HepG2 (cell line): ENCODE data around the gene PXMP4. TPM values are rescaled to one million over a fixed set of nuclear protein-coding genes. Genes with fewer than 3 reads are reported as not detected.

Experiments used
- DPF2 ChIP-seq: sonication (generic); formaldehyde crosslinking; IDR thresholded peaks from 2 replicates; pipeline ENCODE4 v1.4.0; 2020; ENCODE audit warnings: mild to moderate bottlenecking, low read depth, missing genetic modification reagents, borderline replicate concordance
- DZIP1 ChIP-seq: sonication (generic); formaldehyde crosslinking; IDR thresholded peaks from 2 replicates; pipeline ENCODE4 v1.5.0; 2020; ENCODE audit warnings: mild to moderate bottlenecking, missing genetic modification reagents
- RARA ChIP-seq: IDR thresholded peaks from 2 replicates; pipeline ENCODE4 v1.6.1; 2016; ENCODE audit warnings: missing genetic modification reagents, missing compliant biosample characterization
- RFXAP ChIP-seq: sonication (generic); formaldehyde crosslinking; IDR thresholded peaks from 2 replicates; pipeline ENCODE4 v1.4.0; 2020; ENCODE audit warnings: missing genetic modification reagents, borderline replicate concordance
- RNF2 ChIP-seq: fragments of 450-650 bp; conservative IDR thresholded peaks from 2 replicates; pipeline ENCODE4 v1.6.1; 2016; ENCODE audit warnings: low read depth
- SRSF4 ChIP-seq: fragments of 200-400 bp; formaldehyde crosslinking; IDR thresholded peaks from one replicate; pipeline ENCODE4 v1.6.1; 2018; ENCODE audit warnings: mild to moderate bottlenecking, low read depth, low read length, moderate library complexity; ENCODE audit not compliant: poor library complexity, severe bottlenecking
- YEATS2 ChIP-seq: sonication (generic); formaldehyde crosslinking; IDR thresholded peaks from 2 replicates; pipeline ENCODE4 v1.4.0; 2020; ENCODE audit warnings: missing genetic modification reagents, borderline replicate concordance
- ZBTB44 ChIP-seq: sonication (generic); formaldehyde crosslinking; IDR thresholded peaks from 2 replicates; pipeline ENCODE4 v1.4.0; 2020; ENCODE audit warnings: missing genetic modification reagents
- ZNF101 ChIP-seq: sonication (generic); formaldehyde crosslinking; IDR thresholded peaks from 2 replicates; pipeline ENCODE4 v1.4.0; 2020; ENCODE audit warnings: mild to moderate bottlenecking, low read depth, missing genetic modification reagents, borderline replicate concordance
- ZNF660 ChIP-seq: sonication (generic); formaldehyde crosslinking; IDR thresholded peaks from 2 replicates; pipeline ENCODE4 v1.5.1; 2020; ENCODE audit warnings: mild to moderate bottlenecking, low read depth, missing genetic modification reagents, borderline replicate concordance
- ZNF766 ChIP-seq: sonication (generic); formaldehyde crosslinking; IDR thresholded peaks from 2 replicates; pipeline ENCODE4 v1.5.0; 2020; ENCODE audit warnings: missing genetic modification reagents, borderline replicate concordance
- polyA plus RNA-seq, 8 experiments: library from polyadenylated mRNA; depleted of rRNA in 3 of 8; stranded (reverse) in 7 of 8; unstranded in 1 of 8; fragments of >200 nt; fragmentation: Illumina TruSeq in 4 of 8; extraction: Trizol in 4 of 8; gene quantifications; 2 replicates each; pipeline versions ENCODE4 v1.2.1 to v1.2.3, GENCODE V29; 2011 to 2016; ENCODE audit warnings: low read depth in 4 of 8, missing spikeins in 1 of 8, mixed read lengths in 1 of 8; ENCODE audit not compliant: insufficient read depth in 1 of 8
- total RNA-seq, 5 experiments: library from RNA; depleted of rRNA; stranded (reverse); fragments of >200 nt; fragmentation: Illumina TruSeq; extraction: Trizol; gene quantifications; 2 replicates each; pipeline ENCODE4 v1.2.3, GENCODE V29; 2016; ENCODE audit warnings: low read depth in 1 of 5
- TF ChIP-seq, protein P1 (sequence below): sonication (generic); formaldehyde crosslinking; IDR thresholded peaks from 2 replicates; pipeline ENCODE4 v1.4.0; 2020; ENCODE audit warnings: missing genetic modification reagents
- TF ChIP-seq, protein P2 (sequence below): sonication (generic); formaldehyde crosslinking; IDR thresholded peaks from 2 replicates; pipeline ENCODE4 v1.9.0; 2021; ENCODE audit warnings: mild to moderate bottlenecking, missing genetic modification reagents

PXMP4 gene
- total and polyA plus RNA-seq, 2 of the 13 experiments (the other 11 are each of a cell fraction or from before 2014, with no cell fraction given) = not detected

GRCh38 chr20:33701629-33702450, 18.3 kb downstream of the PXMP4 start (continued):
- TF ChIP-seq RFXAP (CRISPR knock-in tag) (peak; percentile 86; the same call in 1 of the 2 replicates), ZBTB44 (CRISPR knock-in tag) (no peak), ZNF766 (CRISPR knock-in tag) (no peak), RARA (CRISPR knock-in tag) (peak; percentile 97), DPF2 (CRISPR knock-in tag) (peak; percentile 91), SRSF4 (no peak), RNF2 (peak; percentile 43; the same call in 1 of the 2 replicates), DZIP1 (CRISPR knock-in tag) (0 out of 2 replicates have a peak, but pooled peaks have one; percentile 59), YEATS2 (CRISPR knock-in tag) (no peak), ZNF660 (no peak), ZNF101 (CRISPR knock-in tag) (0 out of 2 replicates have a peak, but pooled peaks have one; percentile 47)
- TF ChIP-seq, protein P1, sequence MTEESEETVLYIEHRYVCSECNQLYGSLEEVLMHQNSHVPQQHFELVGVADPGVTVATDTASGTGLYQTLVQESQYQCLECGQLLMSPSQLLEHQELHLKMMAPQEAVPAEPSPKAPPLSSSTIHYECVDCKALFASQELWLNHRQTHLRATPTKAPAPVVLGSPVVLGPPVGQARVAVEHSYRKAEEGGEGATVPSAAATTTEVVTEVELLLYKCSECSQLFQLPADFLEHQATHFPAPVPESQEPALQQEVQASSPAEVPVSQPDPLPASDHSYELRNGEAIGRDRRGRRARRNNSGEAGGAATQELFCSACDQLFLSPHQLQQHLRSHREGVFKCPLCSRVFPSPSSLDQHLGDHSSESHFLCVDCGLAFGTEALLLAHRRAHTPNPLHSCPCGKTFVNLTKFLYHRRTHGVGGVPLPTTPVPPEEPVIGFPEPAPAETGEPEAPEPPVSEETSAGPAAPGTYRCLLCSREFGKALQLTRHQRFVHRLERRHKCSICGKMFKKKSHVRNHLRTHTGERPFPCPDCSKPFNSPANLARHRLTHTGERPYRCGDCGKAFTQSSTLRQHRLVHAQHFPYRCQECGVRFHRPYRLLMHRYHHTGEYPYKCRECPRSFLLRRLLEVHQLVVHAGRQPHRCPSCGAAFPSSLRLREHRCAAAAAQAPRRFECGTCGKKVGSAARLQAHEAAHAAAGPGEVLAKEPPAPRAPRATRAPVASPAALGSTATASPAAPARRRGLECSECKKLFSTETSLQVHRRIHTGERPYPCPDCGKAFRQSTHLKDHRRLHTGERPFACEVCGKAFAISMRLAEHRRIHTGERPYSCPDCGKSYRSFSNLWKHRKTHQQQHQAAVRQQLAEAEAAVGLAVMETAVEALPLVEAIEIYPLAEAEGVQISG (CRISPR knock-in tag) = peak; percentile 86
- TF ChIP-seq, protein P2, sequence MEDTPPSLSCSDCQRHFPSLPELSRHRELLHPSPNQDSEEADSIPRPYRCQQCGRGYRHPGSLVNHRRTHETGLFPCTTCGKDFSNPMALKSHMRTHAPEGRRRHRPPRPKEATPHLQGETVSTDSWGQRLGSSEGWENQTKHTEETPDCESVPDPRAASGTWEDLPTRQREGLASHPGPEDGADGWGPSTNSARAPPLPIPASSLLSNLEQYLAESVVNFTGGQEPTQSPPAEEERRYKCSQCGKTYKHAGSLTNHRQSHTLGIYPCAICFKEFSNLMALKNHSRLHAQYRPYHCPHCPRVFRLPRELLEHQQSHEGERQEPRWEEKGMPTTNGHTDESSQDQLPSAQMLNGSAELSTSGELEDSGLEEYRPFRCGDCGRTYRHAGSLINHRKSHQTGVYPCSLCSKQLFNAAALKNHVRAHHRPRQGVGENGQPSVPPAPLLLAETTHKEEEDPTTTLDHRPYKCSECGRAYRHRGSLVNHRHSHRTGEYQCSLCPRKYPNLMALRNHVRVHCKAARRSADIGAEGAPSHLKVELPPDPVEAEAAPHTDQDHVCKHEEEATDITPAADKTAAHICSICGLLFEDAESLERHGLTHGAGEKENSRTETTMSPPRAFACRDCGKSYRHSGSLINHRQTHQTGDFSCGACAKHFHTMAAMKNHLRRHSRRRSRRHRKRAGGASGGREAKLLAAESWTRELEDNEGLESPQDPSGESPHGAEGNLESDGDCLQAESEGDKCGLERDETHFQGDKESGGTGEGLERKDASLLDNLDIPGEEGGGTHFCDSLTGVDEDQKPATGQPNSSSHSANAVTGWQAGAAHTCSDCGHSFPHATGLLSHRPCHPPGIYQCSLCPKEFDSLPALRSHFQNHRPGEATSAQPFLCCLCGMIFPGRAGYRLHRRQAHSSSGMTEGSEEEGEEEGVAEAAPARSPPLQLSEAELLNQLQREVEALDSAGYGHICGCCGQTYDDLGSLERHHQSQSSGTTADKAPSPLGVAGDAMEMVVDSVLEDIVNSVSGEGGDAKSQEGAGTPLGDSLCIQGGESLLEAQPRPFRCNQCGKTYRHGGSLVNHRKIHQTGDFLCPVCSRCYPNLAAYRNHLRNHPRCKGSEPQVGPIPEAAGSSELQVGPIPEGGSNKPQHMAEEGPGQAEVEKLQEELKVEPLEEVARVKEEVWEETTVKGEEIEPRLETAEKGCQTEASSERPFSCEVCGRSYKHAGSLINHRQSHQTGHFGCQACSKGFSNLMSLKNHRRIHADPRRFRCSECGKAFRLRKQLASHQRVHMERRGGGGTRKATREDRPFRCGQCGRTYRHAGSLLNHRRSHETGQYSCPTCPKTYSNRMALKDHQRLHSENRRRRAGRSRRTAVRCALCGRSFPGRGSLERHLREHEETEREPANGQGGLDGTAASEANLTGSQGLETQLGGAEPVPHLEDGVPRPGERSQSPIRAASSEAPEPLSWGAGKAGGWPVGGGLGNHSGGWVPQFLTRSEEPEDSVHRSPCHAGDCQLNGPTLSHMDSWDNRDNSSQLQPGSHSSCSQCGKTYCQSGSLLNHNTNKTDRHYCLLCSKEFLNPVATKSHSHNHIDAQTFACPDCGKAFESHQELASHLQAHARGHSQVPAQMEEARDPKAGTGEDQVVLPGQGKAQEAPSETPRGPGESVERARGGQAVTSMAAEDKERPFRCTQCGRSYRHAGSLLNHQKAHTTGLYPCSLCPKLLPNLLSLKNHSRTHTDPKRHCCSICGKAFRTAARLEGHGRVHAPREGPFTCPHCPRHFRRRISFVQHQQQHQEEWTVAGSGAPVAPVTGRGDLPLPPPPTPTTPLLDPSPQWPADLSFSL (CRISPR knock-in tag) = no peak
